HK-2 (cell line): ENCODE results near the gene ADAP1.
"Not testable (repeated sequence)": the region's sequence is repeated elsewhere in the genome, so short reads cannot be mapped to it uniquely, and the experiment has no call there.

Experiments
- DNase-seq: peaks from one replicate; pipeline ENCODE4 v3.0.0-alpha.2; 2018; ENCODE audit not compliant: unreplicated experiment

The ADAP1 gene

DNA sequence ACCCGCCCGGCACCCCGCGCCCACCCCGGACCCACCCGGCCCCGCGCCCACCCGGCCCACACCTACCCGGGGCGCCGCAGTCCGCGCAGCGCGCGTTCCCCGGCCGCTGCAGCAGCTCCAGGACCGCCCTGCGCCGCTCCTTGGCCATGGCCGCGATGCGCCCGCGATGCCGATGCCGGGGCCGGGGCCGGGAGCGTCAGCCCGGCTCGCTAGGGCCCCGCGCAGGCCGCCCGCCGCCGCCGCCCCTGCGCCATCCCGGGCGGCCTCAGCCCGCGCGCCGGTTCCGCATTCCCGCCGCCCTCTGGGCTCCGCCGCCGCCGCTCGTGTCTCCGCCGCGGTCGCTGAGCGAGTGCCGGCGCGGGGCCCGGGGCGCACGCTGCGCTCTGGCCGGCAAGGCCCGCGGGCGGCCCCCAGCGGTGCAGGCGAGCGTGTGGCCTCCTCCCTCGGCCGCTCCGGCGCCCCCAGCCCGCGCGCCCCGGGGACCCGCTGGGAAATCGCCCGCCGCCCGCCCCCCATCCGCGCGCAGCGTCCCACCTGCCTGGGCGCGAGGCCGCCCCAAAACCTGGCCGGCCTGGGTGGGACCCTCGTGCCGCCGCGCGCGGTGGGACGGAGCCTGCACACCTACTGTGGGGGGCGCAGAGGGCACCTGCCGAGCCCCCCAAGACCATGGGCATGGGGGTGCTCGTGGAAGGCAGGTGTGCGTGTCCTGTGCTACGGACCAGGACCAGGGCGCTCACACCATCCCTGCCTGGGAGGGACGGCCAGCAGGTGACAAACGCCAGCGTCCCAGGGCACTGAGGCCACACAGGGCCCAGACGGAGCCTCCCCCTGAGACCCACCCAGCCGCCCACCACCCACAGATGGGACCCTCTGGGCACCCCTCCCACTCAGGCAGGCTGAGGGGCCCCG, at the start of gene ADAP1:
TSS of gene ADAP1 (minus strand) at position 351 of the 909 bp plus-strand sequence. CDS start at position 148, 203 bp downstream.
- no peak for DNase-seq

DNA sequence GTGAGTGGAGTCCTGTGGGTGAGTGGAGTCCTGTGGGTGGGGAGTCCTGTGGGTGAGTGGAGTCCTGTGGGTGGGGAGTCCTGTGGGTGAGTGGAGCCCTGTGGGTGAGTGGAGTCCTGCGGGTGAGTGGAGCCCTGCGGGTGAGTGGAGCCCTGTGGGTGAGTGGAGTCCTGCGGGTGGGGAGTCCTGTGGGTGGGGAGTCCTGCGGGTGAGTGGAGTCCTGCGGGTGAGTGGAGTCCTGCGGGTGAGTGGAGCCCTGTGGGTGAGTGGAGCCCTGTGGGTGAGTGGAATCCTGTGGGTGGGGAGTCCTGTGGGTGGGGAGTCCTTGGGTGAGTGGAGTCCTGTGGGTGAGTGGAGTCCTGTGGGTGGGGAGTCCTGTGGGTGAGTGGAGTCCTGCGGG, 48.0 kb upstream of the ADAP1 start:
- DNase-seq, result not testable (repeated sequence)

GRCh38 chr7:1002026-1002425, 47.5 kb upstream of the ADAP1 start:
- DNase-seq, result not testable (repeated sequence)

DNA sequence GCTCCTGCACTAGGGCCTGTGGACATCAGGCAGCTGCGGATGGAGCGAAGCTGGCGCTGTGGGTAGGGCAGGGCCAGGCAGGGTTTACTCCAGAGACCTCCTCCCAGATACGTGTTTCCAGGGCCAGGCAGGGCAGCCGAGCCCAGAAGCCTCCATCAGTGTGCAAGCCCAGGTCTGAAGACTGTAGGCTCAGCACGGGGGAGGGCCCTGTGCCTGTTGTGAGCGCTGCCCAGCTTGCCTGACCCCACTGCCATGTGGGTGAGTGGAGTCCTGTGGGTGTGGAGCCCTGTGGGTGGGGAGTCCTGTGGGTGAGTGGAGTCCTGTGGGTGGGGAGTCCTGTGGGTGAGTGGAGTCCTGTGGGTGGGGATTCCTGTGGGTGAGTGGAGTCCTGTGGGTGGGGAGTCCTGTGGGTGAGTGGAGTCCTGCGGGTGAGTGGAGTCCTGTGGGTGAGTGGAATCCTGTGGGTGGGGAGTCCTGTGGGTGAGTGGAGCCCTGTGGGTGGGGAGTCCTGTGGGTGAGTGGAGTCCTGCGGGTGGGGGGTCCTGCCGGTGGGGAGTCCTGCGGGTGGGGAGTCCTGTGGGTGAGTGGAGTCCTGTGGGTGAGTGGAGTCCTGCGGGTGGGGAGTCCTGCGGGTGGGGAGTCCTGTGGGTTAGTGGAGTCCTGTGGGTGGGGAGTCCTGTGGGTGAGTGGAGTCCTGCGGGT, 46.7 kb upstream of the ADAP1 start:
- DNase-seq, result not testable (repeated sequence)

- DNase-seq, result no peak
These were observed 45.8 kb upstream of the ADAP1 start for GRCh38 chr7:999941-1000935.

- DNase-seq, result no peak
These were observed 44.8 kb upstream of the ADAP1 start for GRCh38 chr7:999149-999879.

GRCh38 chr7:997404-998395, 43.2 kb upstream of the ADAP1 start:
- DNase-seq, result no peak

DNA sequence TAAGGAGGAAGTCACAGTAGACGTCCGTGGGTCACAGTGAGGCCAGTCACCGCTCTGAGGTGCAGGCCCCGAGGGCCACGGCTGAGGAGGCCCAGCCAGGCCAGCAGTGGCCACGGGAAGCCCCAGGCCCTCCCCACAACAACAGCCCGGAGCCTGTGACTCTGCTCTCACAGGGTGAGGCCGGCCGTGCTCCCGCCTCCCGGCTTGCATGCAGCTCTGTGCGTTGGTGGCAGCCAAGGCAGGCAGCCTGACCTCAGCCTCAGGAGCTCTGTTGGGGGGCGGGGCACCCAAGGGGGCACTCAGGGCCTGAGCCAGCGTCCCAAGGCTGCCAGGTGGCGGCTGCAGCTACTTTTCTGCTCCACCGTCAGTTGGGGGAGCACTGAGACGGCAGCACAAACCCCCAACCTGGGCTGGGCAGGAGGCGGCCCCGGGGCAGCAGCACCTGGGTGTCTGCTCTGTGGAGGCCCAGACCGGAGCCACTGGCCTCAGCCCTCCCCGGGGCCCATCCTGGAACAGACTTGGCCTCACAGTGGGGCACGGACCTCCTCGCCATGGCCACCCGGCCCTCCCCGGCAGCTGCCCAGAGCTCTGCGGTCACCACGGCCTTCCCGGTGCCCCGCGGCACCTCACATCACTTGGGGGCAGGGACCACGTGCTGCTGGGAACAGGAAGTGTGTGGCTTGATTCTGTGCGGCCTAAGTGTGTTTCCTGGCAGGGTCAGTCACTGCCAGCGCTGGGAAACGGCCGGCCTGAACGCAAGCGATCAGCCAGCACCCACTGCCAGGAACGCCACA, 41.8 kb upstream of the ADAP1 start:
- DNase-seq, result no peak

DNA sequence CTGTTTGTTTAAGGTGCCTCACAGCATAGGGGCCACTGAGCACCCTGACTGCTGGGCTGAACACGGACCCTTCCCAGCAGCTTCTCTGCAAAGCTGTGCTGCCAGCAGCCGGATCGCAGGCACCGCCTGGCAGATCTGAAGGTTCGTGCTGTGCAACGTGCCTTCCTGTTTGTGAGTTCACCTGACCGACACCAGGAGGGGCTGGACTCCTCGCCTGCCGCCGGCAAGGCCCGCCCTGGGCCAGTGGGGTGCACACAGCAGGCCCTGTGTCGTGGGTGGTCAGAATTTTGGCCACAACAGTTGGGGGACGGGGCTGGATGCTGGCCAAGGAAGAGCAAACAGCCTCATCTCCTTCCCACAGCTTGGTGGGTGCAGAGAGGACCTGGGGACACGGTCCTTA, 41.1 kb upstream of the ADAP1 start:
- no peak for DNase-seq

GRCh38 chr7:994592-995308, 40.3 kb upstream of the ADAP1 start:
- DNase-seq, result no peak

GRCh38 chr7:992709-993607, 38.5 kb upstream of the ADAP1 start:
- peak; percentile 96 for DNase-seq

DNA sequence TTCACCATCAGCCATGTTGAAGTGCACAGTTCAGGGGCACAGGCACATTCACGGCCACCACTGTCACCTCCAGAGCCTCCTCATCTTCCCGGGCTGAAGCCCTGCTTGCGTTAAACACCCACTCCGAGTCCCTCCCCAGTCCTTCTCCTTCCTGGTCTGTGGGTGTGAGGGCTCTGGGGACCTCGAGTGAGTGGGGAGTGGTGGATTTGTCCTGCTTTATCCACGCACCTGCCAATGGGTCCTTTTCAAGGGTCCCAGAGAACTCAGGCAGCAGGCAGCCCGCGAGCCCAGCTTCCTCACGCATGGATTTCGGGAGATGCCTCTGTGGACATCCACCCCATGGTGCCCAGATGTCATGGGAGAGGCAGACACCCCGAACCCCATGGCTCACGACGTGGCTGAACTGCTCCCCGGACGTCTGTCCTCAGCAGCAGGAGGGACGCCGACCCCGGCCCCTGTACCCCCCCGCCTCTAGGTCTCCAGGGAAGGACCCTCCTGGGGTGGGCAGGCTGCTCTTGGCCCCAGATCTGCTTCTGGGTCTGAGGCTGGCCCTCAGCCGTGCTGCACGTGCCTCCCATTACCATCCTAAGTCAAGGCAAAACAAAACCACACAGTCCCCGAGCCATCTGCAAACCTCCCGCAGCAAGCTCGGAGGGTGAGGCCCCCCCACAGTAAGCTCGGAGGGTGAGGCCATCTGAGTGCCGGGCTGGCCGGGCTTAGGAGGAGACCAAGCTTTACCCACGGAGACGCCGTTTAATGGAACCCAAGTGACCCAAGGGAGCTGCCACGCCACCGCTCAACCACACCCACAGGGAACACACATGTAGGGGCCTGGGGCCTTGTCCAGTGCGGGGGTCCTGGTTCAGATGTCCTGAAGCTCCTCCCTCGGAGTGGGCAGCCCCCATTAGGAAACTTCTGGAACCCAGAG, 37.5 kb upstream of the ADAP1 start:
- DNase-seq, result no peak

DNA sequence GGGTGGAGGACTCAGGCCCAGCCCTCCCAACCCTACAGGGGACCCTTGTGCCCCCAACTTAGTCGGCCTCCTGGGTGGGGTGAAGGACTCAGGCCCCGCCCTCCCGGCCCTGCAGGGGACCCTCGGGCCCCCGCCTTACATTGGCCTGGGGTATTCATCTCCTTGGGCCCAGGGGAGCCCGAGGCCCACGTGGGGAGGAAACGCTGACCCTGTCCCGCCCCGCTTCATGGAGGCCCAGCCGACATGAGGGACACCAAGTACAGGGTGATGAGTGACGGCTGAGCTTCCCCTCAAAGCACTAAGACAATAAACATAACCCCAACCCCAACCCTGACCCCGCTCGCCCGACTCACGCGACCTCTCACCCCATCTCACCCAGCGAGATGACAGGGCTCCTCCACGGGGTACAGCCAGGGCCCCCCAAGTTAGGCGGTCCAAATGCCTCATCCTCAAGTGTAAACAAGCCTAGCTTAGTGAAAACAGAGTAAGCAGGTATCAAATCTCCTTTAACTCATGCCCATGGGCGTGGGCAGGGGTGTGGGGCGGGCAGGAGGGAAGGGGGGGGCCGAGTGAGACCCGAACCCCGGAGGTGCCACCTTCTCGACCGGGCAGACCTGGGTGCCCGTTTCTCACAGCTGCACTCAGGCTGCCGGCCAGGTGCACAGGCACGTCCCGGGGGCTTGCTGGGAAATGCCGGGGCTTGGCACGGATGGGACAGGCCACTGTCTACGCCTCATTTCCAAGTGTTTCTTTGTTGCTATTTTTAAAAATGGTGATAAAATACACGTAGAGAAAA, 36.7 kb upstream of the ADAP1 start:
- no peak for DNase-seq

- no peak for DNase-seq
These were observed 36.0 kb upstream of the ADAP1 start for GRCh38 chr7:990352-990932.

DNA sequence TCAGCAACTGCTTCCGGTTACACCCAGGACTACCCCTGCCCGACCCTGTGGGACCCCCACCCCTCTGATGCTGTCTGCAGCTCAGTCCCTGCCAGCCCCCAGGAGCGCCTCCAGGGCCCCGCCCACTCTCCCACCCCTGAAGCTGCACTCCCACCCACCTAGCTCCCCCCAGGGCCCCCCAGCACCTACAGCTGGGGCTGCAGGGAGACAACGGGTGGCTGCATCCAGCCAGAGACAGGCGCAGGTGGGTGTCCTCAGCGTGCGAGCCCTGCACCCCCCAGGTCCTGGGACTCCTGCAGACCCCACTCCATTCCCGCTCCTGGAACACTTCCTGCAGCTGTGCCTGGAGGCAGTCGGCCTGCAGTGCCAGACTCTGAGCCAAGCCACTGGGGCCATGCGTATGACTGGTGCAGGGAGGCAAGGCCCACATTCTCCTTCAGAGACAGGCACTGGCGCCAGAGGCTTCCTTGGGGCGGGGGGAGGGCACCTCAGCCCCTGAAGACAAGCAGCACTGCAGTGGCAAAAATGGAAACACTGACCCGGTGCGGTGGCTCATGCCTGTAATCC, 34.6 kb upstream of the ADAP1 start:
- DNase-seq, result no peak
